NCI-H524 treated with DMSO at 0.1 percent for 48 hours (cell line): ENCODE measurements around the gene DYSF.

Source experiments
- DNase-seq: peaks from one replicate; lab custom pipeline; 2025; lab: John Stamatoyannopoulos, UW

DYSF gene

GRCh38 chr2:71711133-71711855 is 257.9 kb downstream of the DYSF start:
- no peak for DNase-seq

- no peak for DNase-seq
These were observed 258.9 kb downstream of the DYSF start for GRCh38 chr2:71712158-71712818.

- DNase-seq = no peak
These were observed 260.5 kb downstream of the DYSF start for GRCh38 chr2:71713581-71714580.

- DNase-seq = no peak
These were observed 261.4 kb downstream of the DYSF start for GRCh38 chr2:71714601-71715240.

GRCh38 chr2:71715241-71715750 is 261.9 kb downstream of the DYSF start:
- no peak for DNase-seq

- DNase-seq = no peak
These were observed 262.8 kb downstream of the DYSF start for GRCh38 chr2:71715951-71716696.

- no peak for DNase-seq
These were observed 263.6 kb downstream of the DYSF start for GRCh38 chr2:71716697-71717624.

- no peak for DNase-seq
These were observed 265.3 kb downstream of the DYSF start for GRCh38 chr2:71718686-71719085.

- no peak for DNase-seq
These were observed 266.3 kb downstream of the DYSF start for GRCh38 chr2:71719520-71720282.

- DNase-seq = no peak
These were observed 266.9 kb downstream of the DYSF start for GRCh38 chr2:71720283-71720560.

GRCh38 chr2:71720596-71721361 is 267.4 kb downstream of the DYSF start:
- DNase-seq = no peak

GRCh38 chr2:71721362-71721665 is 268.0 kb downstream of the DYSF start:
- no peak for DNase-seq

GRCh38 chr2:71721669-71722068 is 268.3 kb downstream of the DYSF start:
- no peak for DNase-seq

GRCh38 chr2:71722286-71722685 is 268.9 kb downstream of the DYSF start:
- no peak for DNase-seq

GRCh38 chr2:71724793-71725192 is 271.4 kb downstream of the DYSF start:
- no peak for DNase-seq

- DNase-seq = no peak
These were observed 272.5 kb downstream of the DYSF start for GRCh38 chr2:71725836-71726235.

GRCh38 chr2:71727562-71727961 is 274.2 kb downstream of the DYSF start:
- DNase-seq = no peak

- DNase-seq = no peak
These were observed 274.7 kb downstream of the DYSF start for GRCh38 chr2:71728036-71728435.
